Neural cell (in vitro differentiated cells): ENCODE data around the gene DTD1.

Experiments used
- EP300 ChIP-seq: fragments of 450-650 bp; conservative IDR thresholded peaks from 2 replicates; pipeline ENCODE4 v1.6.1; 2014; ENCODE audit warnings: antibody characterized with exemption, mild to moderate bottlenecking, moderate library complexity; ENCODE audit not compliant: poor library complexity, severe bottlenecking
- POLR2AphosphoS5 ChIP-seq: IDR thresholded peaks from 2 replicates; pipeline ENCODE4 v1.6.1; 2012
- SMC3 ChIP-seq: fragments of 450-650 bp; conservative IDR thresholded peaks from 2 replicates; pipeline ENCODE4 v1.6.1; 2014; ENCODE audit warnings: antibody characterized with exemption, mild to moderate bottlenecking, moderate library complexity; ENCODE audit not compliant: poor library complexity
- TF ChIP-seq, protein P1 (sequence below): fragments of 450-650 bp; IDR thresholded peaks from 2 replicates; pipeline ENCODE4 v1.5.1; 2014; ENCODE audit warnings: antibody characterized with exemption, mild to moderate bottlenecking, moderate library complexity; ENCODE audit not compliant: poor library complexity, severe bottlenecking

DNA sequence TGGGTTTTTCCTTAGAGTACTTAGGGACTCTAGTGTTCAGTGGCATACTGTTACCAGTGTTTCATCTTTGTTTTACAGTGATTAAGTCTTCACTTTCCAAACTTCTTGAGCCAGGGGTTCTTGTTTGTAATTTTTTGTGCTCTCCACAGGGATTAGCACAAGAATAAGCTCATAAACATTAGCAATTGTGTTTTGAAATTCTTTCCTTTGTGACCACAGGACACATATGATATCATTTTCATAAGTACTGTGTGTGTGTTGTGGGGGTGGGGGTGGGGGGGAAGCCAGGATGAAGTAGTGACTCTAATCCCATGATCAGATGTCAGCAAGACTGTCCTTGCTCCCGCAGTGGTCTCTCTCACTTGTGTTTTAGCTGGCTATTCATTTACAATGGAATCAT lies 124.3 kb downstream of the DTD1 start:
- TF ChIP-seq, protein P1, sequence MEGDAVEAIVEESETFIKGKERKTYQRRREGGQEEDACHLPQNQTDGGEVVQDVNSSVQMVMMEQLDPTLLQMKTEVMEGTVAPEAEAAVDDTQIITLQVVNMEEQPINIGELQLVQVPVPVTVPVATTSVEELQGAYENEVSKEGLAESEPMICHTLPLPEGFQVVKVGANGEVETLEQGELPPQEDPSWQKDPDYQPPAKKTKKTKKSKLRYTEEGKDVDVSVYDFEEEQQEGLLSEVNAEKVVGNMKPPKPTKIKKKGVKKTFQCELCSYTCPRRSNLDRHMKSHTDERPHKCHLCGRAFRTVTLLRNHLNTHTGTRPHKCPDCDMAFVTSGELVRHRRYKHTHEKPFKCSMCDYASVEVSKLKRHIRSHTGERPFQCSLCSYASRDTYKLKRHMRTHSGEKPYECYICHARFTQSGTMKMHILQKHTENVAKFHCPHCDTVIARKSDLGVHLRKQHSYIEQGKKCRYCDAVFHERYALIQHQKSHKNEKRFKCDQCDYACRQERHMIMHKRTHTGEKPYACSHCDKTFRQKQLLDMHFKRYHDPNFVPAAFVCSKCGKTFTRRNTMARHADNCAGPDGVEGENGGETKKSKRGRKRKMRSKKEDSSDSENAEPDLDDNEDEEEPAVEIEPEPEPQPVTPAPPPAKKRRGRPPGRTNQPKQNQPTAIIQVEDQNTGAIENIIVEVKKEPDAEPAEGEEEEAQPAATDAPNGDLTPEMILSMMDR = no peak
- TF ChIP-seq EP300 = no peak
- no peak for TF ChIP-seq POLR2AphosphoS5
- no peak for TF ChIP-seq SMC3
